Astrocyte of the cerebellum (primary cell): ENCODE data around the gene KCNB1.

Source experiments
- DNase-seq: peaks from one replicate; pipeline ENCODE4 v3.0.0-alpha.2; 2011; ENCODE audit warnings: low read depth
- H3K4me3 ChIP-seq: 2 replicates; pipeline ENCODE4 v1.5.1; 2011; ENCODE audit warnings: mild to moderate bottlenecking, low read depth, low read length, moderate library complexity
- CTCF ChIP-seq: IDR thresholded peaks from 2 replicates; pipeline ENCODE4 v1.5.1; 2012; ENCODE audit warnings: low read length, low read depth, moderate library complexity, mild to moderate bottlenecking; ENCODE audit errors: missing control alignments
- in situ Hi-C: cut with HindIII; loops from 2 replicates; pipeline ENCODE4 v1.10.0; 2017; ENCODE audit warnings: low sequenced_read_pairs

Gene KCNB1

GRCh38 chr20:49335476-49335875 lies 147.0 kb downstream of the KCNB1 start:
- H3K4me3 ChIP-seq = no peak overlapping the region
- TF ChIP-seq CTCF = no peak
- DNase-seq = no peak
- in situ Hi-C loops = no loop called here

GRCh38 chr20:49330701-49331615 lies 151.5 kb downstream of the KCNB1 start:
- H3K4me3 ChIP-seq = no peak overlapping the region
- DNase-seq = no peak
- TF ChIP-seq CTCF = no peak
- in situ Hi-C loops = no loop called here

- no peak for DNase-seq
- no peak overlapping the region for H3K4me3 ChIP-seq
- in situ Hi-C loops = loop anchor here (10.0 kb wide), 1 partner anchor 196 kb away; no protein-coding TSS in a partner anchor
- no peak for TF ChIP-seq CTCF
Observed at GRCh38 chr20:49328790-49329189, 153.7 kb downstream of the KCNB1 start.

GRCh38 chr20:49326026-49326425 lies 156.4 kb downstream of the KCNB1 start:
- in situ Hi-C loops = loop anchor here (10.0 kb wide), 1 partner anchor 199 kb away; no protein-coding TSS in a partner anchor
- H3K4me3 ChIP-seq = no peak overlapping the region
- no peak for DNase-seq
- TF ChIP-seq CTCF = no peak

- no peak overlapping the region for H3K4me3 ChIP-seq
Observed at GRCh38 chr20:49324306-49324705, 158.2 kb downstream of the KCNB1 start.

More at GRCh38 chr20:49324306-49324705, 158.2 kb downstream of the KCNB1 start:
- no peak for DNase-seq
- TF ChIP-seq CTCF = no peak
- in situ Hi-C loops = loop anchor here (5.0 to 10.0 kb wide), 2 partner anchors 37 to 200 kb away; no protein-coding TSS in a partner anchor
